NCI-H2029 (cell line): ENCODE measurements around the gene LPAR6.

ENCODE experiments used
- DNase-seq: peaks from one replicate; lab custom pipeline; 2025; lab: John Stamatoyannopoulos, UW

LPAR6 gene

GRCh38 chr13:48415516-48415915 lies 2.6 kb upstream of the LPAR6 start:
- no peak for DNase-seq

- DNase-seq: no peak
Observed at GRCh38 chr13:48414501-48414900, 1.6 kb upstream of the LPAR6 start.

- DNase-seq: no peak
Observed at GRCh38 chr13:48411841-48412531, 927 bp downstream of the LPAR6 start.

GRCh38 chr13:48411147-48411794 lies 1.6 kb downstream of the LPAR6 start:
- no peak for DNase-seq

GRCh38 chr13:48410199-48410598 lies 2.7 kb downstream of the LPAR6 start:
- DNase-seq: no peak

- DNase-seq: no peak
Observed at GRCh38 chr13:48405875-48406274, 7.0 kb downstream of the LPAR6 start.

GRCh38 chr13:48404952-48405351 lies 8.0 kb downstream of the LPAR6 start:
- no peak for DNase-seq

GRCh38 chr13:48403913-48404312 lies 9.0 kb downstream of the LPAR6 start:
- no peak for DNase-seq

- DNase-seq: no peak
Observed at GRCh38 chr13:48403151-48403631, 9.7 kb downstream of the LPAR6 start.

- no peak for DNase-seq
Observed at GRCh38 chr13:48402325-48402932, 10.5 kb downstream of the LPAR6 start.

- no peak for DNase-seq
Observed at GRCh38 chr13:48401480-48401879, 11.4 kb downstream of the LPAR6 start.

GRCh38 chr13:48400850-48401291 lies 12.0 kb downstream of the LPAR6 start:
- DNase-seq: no peak

- no peak for DNase-seq
Observed at GRCh38 chr13:48400090-48400694, 12.7 kb downstream of the LPAR6 start.

- no peak for DNase-seq
Observed at GRCh38 chr13:48398450-48399095, 14.3 kb downstream of the LPAR6 start.

GRCh38 chr13:48397744-48398143 lies 15.2 kb downstream of the LPAR6 start:
- DNase-seq: no peak

- DNase-seq: no peak
Observed at GRCh38 chr13:48393698-48394085, 19.2 kb downstream of the LPAR6 start.

- no peak for DNase-seq
Observed at GRCh38 chr13:48393030-48393697, 19.7 kb downstream of the LPAR6 start.

GRCh38 chr13:48391257-48391656 lies 21.7 kb downstream of the LPAR6 start:
- DNase-seq: no peak

GRCh38 chr13:48386816-48387215 lies 26.1 kb downstream of the LPAR6 start:
- no peak for DNase-seq

GRCh38 chr13:48383384-48383783 lies 29.5 kb downstream of the LPAR6 start:
- DNase-seq: no peak

- no peak for DNase-seq
Observed at GRCh38 chr13:48380581-48380980, 32.3 kb downstream of the LPAR6 start.

- DNase-seq: no peak
Observed at GRCh38 chr13:48377857-48378256, 35.1 kb downstream of the LPAR6 start.
